Calu3 (cell line): ENCODE measurements around the gene PSMA4. TPM values are rescaled to one million over a fixed set of nuclear protein-coding genes. Genes with fewer than 3 reads are reported as not detected.
A peak's percentile ranks its signal among the peaks of the same experiment; 100 is the strongest.
"Not testable (repeated sequence)": the region's sequence is repeated elsewhere in the genome, so short reads cannot be mapped to it uniquely, and the experiment has no call there.

Source experiments
- BruUV-seq: library from RNA; stranded (reverse); fragments of 400-500 nt; replicated peaks from 2 replicates; lab custom pipeline; 2021; lab: Mats Ljungman, UMichigan
- CTCF ChIA-PET: fragments of 300-600 bp; sonication (Branson Sonifier 250); formaldehyde crosslinking; loops from one replicate; lab custom pipeline; 2022; ENCODE audit warnings: antibody characterized with exemption; lab: Charles Lee
- DNase-seq: peaks from one replicate; pipeline ENCODE4 v3.0.0; 2022
- H3K27ac Mint-ChIP-seq: one replicate; pipeline ENCODE4 v1.8.0; 2022; ENCODE audit warnings: mixed read lengths; ENCODE audit not compliant: unreplicated experiment
- H3K27me3 Mint-ChIP-seq: one replicate; pipeline ENCODE4 v1.8.0; 2022; ENCODE audit warnings: mixed read lengths; ENCODE audit not compliant: unreplicated experiment
- H3K36me3 Mint-ChIP-seq: one replicate; pipeline ENCODE4 v1.8.0; 2022; ENCODE audit warnings: mild to moderate bottlenecking, moderate library complexity, mixed read lengths; ENCODE audit not compliant: insufficient read depth, unreplicated experiment
- H3K4me1 Mint-ChIP-seq: one replicate; pipeline ENCODE4 v1.8.0; 2022; ENCODE audit warnings: mild to moderate bottlenecking, low read depth, mixed read lengths; ENCODE audit not compliant: unreplicated experiment
- H3K4me3 Mint-ChIP-seq: one replicate; pipeline ENCODE4 v1.8.0; 2022; ENCODE audit warnings: mild to moderate bottlenecking, low read depth, moderate library complexity, mixed read lengths; ENCODE audit not compliant: unreplicated experiment
- H3K9me3 Mint-ChIP-seq: one replicate; pipeline ENCODE4 v1.8.0; 2022; ENCODE audit warnings: low read depth, mixed read lengths; ENCODE audit not compliant: unreplicated experiment
- CTCF ChIP-seq: fragments of 200-600 bp; IDR thresholded peaks from one replicate; pipeline ENCODE4 v1.8.0; 2022; ENCODE audit warnings: antibody characterized with exemption; ENCODE audit not compliant: unreplicated experiment
- intact Hi-C: fragments of 100-400 bp; cut with micrococcal nuclease; formaldehyde crosslinking; loops from one replicate; pipeline ENCODE4 v1.10.0; 2022; ENCODE audit not compliant: unreplicated experiment
- total RNA-seq: library from RNA; stranded (reverse); gene quantifications from 2 replicates; pipeline ENCODE4 v1.2.3, GENCODE V29; 2022

PSMA4 gene
- total RNA-seq, 1 experiment from 2014 or later, result 376 TPM

DNA sequence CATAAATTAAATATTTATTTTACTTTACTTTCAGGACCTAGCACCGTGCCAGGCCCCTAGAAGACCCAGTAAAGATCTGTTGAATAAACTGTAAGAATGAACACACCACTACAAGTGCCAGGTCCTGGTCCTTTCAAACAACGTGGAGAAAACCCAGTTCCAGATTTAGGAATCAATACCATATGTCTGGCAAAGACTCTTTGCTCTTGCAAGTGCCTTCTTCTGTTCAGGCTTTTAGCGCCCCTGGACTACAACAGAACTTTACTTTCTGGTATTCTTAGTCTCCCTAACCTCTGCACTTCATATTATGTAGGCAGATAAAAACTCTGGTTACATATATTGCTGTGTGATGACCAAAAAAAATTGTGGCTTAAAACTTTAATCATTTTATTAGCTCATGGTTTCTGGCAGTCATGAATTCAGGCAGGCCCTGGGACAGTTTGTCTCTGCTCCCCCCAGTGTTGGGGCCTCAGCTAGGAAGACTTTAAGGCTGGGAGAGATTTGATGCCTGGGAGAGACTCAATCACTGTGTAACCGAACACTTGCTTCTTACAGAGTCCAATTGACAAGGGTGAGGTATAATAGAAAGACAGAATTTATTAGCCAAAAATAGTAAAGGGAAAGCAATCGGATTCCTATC is 2.9 kb upstream of the PSMA4 start:
- H3K36me3 Mint-ChIP-seq, result peaks cover 28% of the 10 kb centered on the region
- BruUV-seq, result no TSS peak
- H3K27ac Mint-ChIP-seq, result no peak overlapping the region
- CTCF ChIA-PET, result no interaction called here
- H3K4me1 Mint-ChIP-seq, result peaks cover 9% of the 10 kb centered on the region
- H3K27me3 Mint-ChIP-seq, result no peaks in the 10 kb centered on the region
- no peaks in the 10 kb centered on the region for H3K9me3 Mint-ChIP-seq
- no peak overlapping the region for H3K4me3 Mint-ChIP-seq
- no peak for TF ChIP-seq CTCF
- intact Hi-C loops, result no loop called here
- DNase-seq, result no peak

DNA sequence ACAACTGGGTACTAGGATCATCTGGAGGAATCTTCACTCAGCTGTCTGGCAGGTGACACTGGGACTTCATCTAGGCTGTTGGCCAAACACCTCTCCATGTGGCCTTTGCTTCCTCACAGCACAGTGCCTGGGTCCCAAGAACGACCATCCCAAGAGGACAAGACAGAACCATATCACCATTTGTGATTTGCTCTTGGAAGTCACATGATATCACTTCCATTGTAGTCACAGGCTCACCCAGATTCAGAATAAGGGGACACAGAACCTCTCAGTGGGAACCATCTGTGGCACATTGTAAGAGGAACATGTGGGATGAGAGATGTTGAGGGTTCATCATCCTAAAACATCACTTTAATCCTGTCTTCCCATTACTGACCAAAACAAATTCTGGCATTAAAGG is 1.9 kb upstream of the PSMA4 start:
- intact Hi-C loops, result no loop called here
- DNase-seq, result no peak
- no peak overlapping the region for H3K27ac Mint-ChIP-seq
- H3K36me3 Mint-ChIP-seq, result peaks cover 37% of the 10 kb centered on the region
- H3K27me3 Mint-ChIP-seq, result no peaks in the 10 kb centered on the region
- H3K4me1 Mint-ChIP-seq, result peaks cover 15% of the 10 kb centered on the region
- no peaks in the 10 kb centered on the region for H3K9me3 Mint-ChIP-seq
- no peak overlapping the region for H3K4me3 Mint-ChIP-seq
- no peak for TF ChIP-seq CTCF
- no TSS peak for BruUV-seq
- CTCF ChIA-PET, result no interaction called here

DNA sequence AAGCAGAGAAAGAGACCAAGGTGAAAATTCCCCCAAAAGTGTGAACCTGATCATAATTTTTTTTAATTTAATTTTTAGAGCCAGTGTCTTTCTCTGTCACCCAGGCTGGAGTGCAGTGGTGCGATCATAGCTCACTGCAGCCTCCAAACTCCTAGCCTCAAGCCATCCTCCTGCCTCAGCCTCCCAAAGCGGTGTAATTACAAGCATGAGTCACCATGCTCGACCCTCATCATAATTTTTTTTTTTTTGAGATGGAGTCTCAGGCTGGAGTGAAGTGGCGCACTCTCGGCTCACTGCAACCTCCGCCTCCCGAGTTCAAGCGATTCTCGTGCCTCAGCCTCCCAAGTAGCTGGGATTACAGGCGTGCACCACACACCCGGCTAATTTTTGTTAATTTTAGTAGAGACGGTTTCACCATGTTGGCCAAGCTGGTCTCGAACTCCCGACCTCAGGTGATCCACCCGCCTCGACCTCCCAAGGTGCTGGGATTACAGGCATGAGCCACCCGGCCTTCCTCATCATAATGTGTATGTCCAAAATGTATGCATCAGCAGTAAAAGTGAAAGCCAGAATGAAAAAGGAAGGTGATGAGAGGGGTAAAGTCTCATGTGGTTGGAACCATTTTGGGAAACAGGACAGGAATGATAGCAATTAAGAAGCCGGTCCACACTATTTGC is 642 bp upstream of the PSMA4 start:
- CTCF ChIA-PET, result interaction anchor here (0.7 to 1.9 kb wide), 2 partner anchors 25 to 90 kb away, joined by 3 to 16 read pairs; partner anchors contain the start of gene CHRNA5

DNA sequence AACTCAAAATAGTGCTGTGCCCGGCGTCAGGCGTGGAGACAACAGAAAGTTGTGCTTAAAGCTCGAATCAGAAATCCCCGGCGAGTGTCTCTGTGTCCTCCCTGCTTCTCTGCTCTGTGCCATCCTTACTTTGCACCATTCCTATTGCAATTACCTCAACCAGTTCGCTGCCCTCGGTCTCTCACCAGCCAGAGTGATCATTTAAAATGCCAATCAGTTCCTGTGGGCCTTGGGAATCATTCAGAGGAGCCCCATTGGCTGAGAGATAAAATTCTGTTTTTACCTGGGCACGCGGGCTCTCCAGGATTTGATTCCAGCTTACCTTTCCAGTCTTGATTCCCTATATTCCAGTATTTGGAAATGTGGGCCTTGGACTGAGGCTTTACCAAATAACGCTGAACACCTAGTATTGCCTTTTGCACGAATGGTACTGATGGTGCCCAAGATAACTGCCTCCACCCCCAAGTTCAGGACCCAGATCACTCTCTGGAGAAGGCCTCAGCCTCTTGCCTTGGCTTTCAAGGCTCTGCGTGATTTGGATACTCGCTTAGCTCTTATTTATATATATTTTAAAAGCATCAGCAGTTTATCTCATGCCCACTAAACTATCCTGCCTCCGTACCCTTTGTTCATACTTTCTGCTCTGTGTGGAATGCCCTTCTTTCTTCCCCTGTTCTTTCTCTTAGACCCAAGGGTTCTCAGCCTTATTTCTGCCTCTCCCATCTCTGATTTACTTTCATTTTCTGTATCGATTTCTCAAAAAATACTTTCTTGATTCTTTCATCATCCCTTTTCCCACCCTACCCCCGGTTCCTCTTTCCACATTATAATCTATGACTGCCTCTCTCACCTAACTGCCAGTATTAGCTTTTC is 863 bp downstream of the PSMA4 start:
- DNase-seq, result no peak
- CTCF ChIA-PET, result interaction anchor here (1.0 to 1.9 kb wide), 2 partner anchors 24 to 33 kb away, joined by 3 to 16 read pairs; partner anchors contain the start of gene CHRNA5
- H3K4me1 Mint-ChIP-seq, result peaks cover 15% of the 10 kb centered on the region
- no peak for TF ChIP-seq CTCF
- H3K36me3 Mint-ChIP-seq, result peaks cover 51% of the 10 kb centered on the region
- no peaks in the 10 kb centered on the region for H3K9me3 Mint-ChIP-seq
- no peaks in the 10 kb centered on the region for H3K27me3 Mint-ChIP-seq
- BruUV-seq, result no TSS peak
- H3K27ac Mint-ChIP-seq, result peak overlapping the region; percentile 90
- intact Hi-C loops, result no loop called here
- peak overlapping the region; percentile 79 for H3K4me3 Mint-ChIP-seq

More for the DNA sequence above, 642 bp upstream of the PSMA4 start:
- DNase-seq, intact Hi-C loops, H3K27me3 Mint-ChIP-seq, H3K9me3 Mint-ChIP-seq: not testable (repeated sequence)
- peaks cover 40% of the 10 kb centered on the region for H3K36me3 Mint-ChIP-seq
- H3K27ac Mint-ChIP-seq, result peak overlapping the region; percentile 90
- BruUV-seq, result TSS peak; percentile 66
- H3K4me1 Mint-ChIP-seq, result peaks cover 15% of the 10 kb centered on the region
- peak overlapping the region; percentile 79 for H3K4me3 Mint-ChIP-seq
